Ovary (tissue), 9 donors: ENCODE data around the gene KXD1. TPM values are rescaled to one million over a fixed set of nuclear protein-coding genes. Genes with fewer than 3 reads are reported as not detected.

Experiments used
- DNase-seq, 5 donors: peaks; one replicate each; pipeline ENCODE4 v3.0.0-alpha.2; 2019 to 2020
- H3K27ac ChIP-seq, 2 donors: fragments of 200-600 bp; one replicate each; pipeline versions ENCODE4 v1.5.1 to v1.8.0; 2019 to 2022
- H3K27me3 ChIP-seq: fragments of 200-600 bp; one replicate; pipeline ENCODE4 v1.8.0; 2022
- H3K36me3 ChIP-seq: fragments of 200-600 bp; sonication (generic); one replicate; pipeline ENCODE4 v1.5.1; 2019
- H3K4me1 ChIP-seq: one replicate; pipeline ENCODE4 v1.8.1; 2013; ENCODE audit warnings: mild to moderate bottlenecking, moderate library complexity; ENCODE audit not compliant: insufficient read depth
- H3K4me3 ChIP-seq: fragments of 200-600 bp; sonication (generic); one replicate; pipeline ENCODE4 v1.5.1; 2017
- H3K9me3 ChIP-seq, 2 donors: fragments of 200-600 bp in 1 of 2; sonication (generic) in 1 of 2; one replicate each; pipeline versions ENCODE4 v1.5.1 to v1.8.1; 2013 to 2019; ENCODE audit warnings: mild to moderate bottlenecking in 1 of 2, moderate library complexity in 1 of 2
- CTCF ChIP-seq, 3 donors: fragments of 450-650 bp in 2 of 3; fragments of 200-600 bp in 1 of 3; IDR thresholded peaks; one replicate each; pipeline versions ENCODE4 v1.5.1 to v1.8.0; 2016 to 2022; ENCODE audit warnings: antibody characterized with exemption in 3 of 3, mild to moderate bottlenecking in 1 of 3
- EP300 ChIP-seq: sonication (generic); formaldehyde crosslinking; IDR thresholded peaks from one replicate; pipeline ENCODE4 v1.6.1; 2017; ENCODE audit warnings: antibody characterized with exemption
- POLR2A ChIP-seq: fragments of 450-650 bp; IDR thresholded peaks from one replicate; pipeline ENCODE4 v1.6.1; 2017; ENCODE audit warnings: antibody characterized with exemption, mild to moderate bottlenecking, moderate library complexity
- WGBS, 3 donors: extraction: QIAGEN DNeasy Blood & Tissue Kit in 1 of 3; methylation state at CpG; one replicate each; pipeline versions ENCODE4 v1.1.5 to v1.1.7; 2013 to 2017; 5-methylcytosine and 5-hydroxymethylcytosine counted together
- intact Hi-C, 4 donors: fragments of 100-400 bp; cut with DNase I; formaldehyde crosslinking; loops; one replicate each; pipeline versions ENCODE4 v1.11.0 to v1.15.1; 2022 to 2023
- polyA plus RNA-seq, 2 donors: library from polyadenylated mRNA; stranded (reverse); fragments of 200-250 nt in 1 of 2; fragments of 350-450 nt in 1 of 2; fragmentation: Illumina TruSeq in 1 of 2; extraction: RNeasy Lipid Tissue Mini Kit (QIAGEN cat#74804) in 1 of 2; gene quantifications; one replicate each; pipeline ENCODE4 v1.2.3, GENCODE V29; 2013 to 2014
- total RNA-seq, 7 donors: library from RNA; depleted of rRNA in 2 of 7; stranded (reverse); fragments of >200 nt in 2 of 7; fragmentation: NEBNext Ultra II Directional in 3 of 7; extraction: Animal tissue kit (Norgen Biotek cat#: 25700) in 3 of 7; gene quantifications; one replicate each; pipeline versions ENCODE4 v1.1.0 to v1.2.4, GENCODE V29; 2016 to 2023
- donor health status: DM: no; HTN: no; CAD: no; lungs with moderate emphysema.
- donor health status: DM: no; HTN: no; CAD: no.
- donor health status: Bipolar disorder and iron deficiency.
- donor health status: DM: yes; HTN: yes; CAD: no.
- donor health status: DM: no; HTN: no; CAD: no.
- donor health status: DM: yes; HTN: yes; CAD: no.

KXD1 gene
- total and polyA plus RNA-seq, 9 donors = 52.0 to 78.3 (median 65.9) TPM

DNA sequence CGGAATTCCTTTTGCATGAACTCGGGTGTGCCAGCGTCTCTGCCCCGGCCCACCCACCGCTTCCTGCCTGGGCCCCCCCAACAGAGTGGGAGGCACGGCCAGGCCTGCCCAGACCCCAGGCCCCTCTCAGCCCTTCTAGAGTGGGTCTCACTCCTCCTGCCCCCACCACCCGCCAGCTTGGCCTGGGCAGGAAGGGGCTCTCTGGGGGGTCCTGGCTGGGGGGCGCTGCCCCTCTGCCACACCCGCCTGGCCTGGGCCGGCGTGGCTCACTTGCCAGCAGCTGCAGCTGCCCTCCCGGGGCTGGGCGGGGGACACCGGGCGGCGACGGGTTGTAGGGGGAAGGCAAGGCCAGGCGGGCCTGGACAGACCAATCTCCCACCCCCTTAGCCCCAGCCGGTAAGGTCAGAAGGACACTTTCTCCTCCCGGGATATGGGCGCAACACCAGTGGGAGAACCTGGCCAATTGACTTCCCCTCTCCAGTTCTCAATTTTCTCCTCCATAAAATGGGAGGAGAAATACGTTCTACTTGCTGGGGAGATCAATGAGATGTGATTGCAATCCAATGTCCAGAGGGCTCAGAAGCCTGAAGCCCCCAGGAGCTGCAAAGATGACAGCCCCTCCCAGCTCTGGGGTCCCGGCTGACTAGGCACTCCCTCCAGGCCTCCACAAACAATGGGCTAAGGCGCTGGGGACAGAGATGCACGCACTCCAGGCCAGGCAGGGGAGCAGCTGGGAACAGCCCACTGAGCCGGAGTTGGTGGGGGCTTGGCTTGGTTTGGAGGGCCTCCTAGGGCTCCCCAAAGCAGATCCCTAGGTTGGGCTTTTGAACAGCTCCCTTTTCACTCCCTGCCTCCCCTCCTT lies 46.5 kb downstream of the KXD1 start:
- peaks cover 8% of the 10 kb centered on the region for H3K27me3 ChIP-seq
- no peak overlapping the region for H3K4me3 ChIP-seq
- 22 to 31% (median 27%) methylated on average over 25 to 26 of the region's 26 CpGs for WGBS, 3 donors
- DNase-seq = no peak
- H3K4me1 ChIP-seq = no peaks in the 10 kb centered on the region
- intact Hi-C loops = no loop called here
- H3K9me3 ChIP-seq = no peaks in the 10 kb centered on the region
- H3K36me3 ChIP-seq = no peaks in the 10 kb centered on the region
- TF ChIP-seq EP300 (no peak), POLR2A (no peak), CTCF (IDR thresholded peaks at IDR 0.05) (no peak)
- H3K27ac ChIP-seq = no peak overlapping the region

DNA sequence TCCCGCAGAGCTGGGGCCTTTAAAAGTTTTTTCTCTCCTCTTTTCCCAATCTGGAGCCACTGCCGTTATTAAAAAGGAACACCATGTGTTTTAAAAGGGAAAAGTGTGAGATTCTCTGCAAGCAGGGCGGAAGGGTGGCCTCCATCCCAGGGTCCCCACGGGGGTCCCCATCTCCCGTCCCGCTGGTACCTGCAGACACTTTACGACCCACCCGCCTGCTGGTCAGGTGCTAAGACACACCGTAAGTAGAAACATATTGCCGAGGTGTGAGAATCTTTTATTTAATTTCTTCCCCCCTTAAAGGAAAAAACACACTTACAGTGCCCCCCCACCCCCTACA lies 47.1 kb downstream of the KXD1 start:
- H3K4me1 ChIP-seq = no peaks in the 10 kb centered on the region
- peaks cover 8% of the 10 kb centered on the region for H3K27me3 ChIP-seq
- DNase-seq = no peak
- no peaks in the 10 kb centered on the region for H3K36me3 ChIP-seq
- TF ChIP-seq EP300 = no peak
- no peak for TF ChIP-seq CTCF (IDR thresholded peaks at IDR 0.05)
- no peak for TF ChIP-seq POLR2A
- intact Hi-C loops = no loop called here
- no peak overlapping the region for H3K27ac ChIP-seq
- no peak overlapping the region for H3K4me3 ChIP-seq
- no peaks in the 10 kb centered on the region for H3K9me3 ChIP-seq
- 22 to 31% (median 30%) methylated on average over 10 of the region's 10 CpGs for WGBS, 3 donors

DNA sequence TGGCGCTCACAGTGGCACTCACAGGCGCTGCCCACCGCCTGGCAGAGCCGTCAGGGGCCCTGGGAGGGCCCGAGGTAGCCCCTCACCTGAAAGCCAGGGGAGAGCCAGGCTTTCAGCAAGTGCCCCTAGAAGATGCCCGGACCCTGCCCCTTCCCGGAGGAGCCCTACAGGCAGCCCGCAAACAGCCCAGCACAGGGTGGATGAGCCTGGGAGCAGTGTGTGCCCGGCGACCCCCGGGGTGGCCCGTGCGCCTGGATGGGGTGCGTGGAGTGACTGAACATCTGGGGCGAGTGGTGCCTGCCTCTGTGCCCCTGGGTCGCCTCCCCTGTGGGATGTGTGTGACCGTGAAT lies 47.5 kb downstream of the KXD1 start:
- Histone ChIP-seq H3K27ac (no peak overlapping the region), H3K36me3 (no peaks in the 10 kb centered on the region), H3K4me1 (no peaks in the 10 kb centered on the region), H3K9me3 (no peaks in the 10 kb centered on the region), H3K27me3 (peaks cover 8% of the 10 kb centered on the region), H3K4me3 (no peak overlapping the region)
- no peak for DNase-seq
- TF ChIP-seq EP300 (no peak), CTCF (IDR thresholded peaks at IDR 0.05) (no peak), POLR2A (no peak)
- intact Hi-C loops = no loop called here
- 12 to 15% (median 13%) methylated on average over 17 of the region's 17 CpGs for WGBS, 3 donors

DNA sequence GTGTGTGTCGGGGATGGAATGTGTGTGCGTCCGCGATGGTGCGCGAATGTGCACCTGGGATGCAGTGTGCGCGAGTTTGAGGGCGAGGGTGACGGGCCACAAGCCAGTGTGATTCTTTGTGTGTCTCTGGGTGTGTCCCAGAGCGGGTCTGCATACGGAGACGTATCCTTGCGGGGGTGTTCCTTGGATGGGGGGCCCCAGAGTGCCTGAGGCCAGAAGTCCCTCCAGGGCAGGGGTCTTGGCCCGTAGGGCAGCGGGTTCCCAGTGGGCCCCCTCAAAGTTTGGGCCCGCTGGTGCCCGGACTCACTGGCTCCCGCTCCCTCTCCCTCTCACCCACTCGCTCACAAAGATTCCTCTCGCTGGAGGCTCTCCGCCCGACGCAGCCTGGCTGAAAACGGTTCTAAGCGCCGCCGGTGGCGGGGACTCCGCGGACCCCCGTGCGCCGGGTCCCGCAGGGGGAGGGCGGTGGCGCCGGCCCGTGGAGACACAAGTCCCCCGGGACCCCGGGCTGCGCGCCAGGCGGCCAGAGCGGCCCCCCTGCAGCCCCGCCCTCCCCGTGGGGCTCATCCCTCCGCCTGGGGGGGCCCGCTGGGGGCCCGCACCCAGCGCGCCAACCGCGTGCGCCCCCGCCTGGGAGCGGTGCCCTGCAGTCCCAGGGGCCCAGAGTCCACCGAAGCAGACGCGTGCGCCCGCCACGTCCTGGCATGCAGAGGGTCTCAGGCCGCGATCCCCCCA lies 48.0 kb downstream of the KXD1 start:
- Histone ChIP-seq H3K36me3 (no peaks in the 10 kb centered on the region), H3K27me3 (peaks cover 8% of the 10 kb centered on the region), H3K4me3 (no peak overlapping the region), H3K27ac (no peak overlapping the region), H3K4me1 (no peaks in the 10 kb centered on the region), H3K9me3 (no peaks in the 10 kb centered on the region)
- no peak for DNase-seq
- 2 to 6% (median 3%) methylated on average over 17 to 65 of the region's 65 CpGs for WGBS, 3 donors
- intact Hi-C loops = no loop called here
- no peak for TF ChIP-seq EP300
- no peak for TF ChIP-seq POLR2A
- TF ChIP-seq CTCF (IDR thresholded peaks at IDR 0.05) = no peak
